Erythroblast (primary cell): Measurements from ENCODE around the gene SLC16A3.

ENCODE experiments used
- GATA1 ChIP-seq: IDR thresholded peaks from 2 replicates; pipeline ENCODE4 v1.6.1; 2011; ENCODE audit warnings: low read depth, mild to moderate bottlenecking, control low read depth, low read length, moderate library complexity
- POLR2A ChIP-seq: IDR thresholded peaks from 2 replicates; pipeline ENCODE4 v1.6.1; 2011; ENCODE audit warnings: mild to moderate bottlenecking, low read length

DNA sequence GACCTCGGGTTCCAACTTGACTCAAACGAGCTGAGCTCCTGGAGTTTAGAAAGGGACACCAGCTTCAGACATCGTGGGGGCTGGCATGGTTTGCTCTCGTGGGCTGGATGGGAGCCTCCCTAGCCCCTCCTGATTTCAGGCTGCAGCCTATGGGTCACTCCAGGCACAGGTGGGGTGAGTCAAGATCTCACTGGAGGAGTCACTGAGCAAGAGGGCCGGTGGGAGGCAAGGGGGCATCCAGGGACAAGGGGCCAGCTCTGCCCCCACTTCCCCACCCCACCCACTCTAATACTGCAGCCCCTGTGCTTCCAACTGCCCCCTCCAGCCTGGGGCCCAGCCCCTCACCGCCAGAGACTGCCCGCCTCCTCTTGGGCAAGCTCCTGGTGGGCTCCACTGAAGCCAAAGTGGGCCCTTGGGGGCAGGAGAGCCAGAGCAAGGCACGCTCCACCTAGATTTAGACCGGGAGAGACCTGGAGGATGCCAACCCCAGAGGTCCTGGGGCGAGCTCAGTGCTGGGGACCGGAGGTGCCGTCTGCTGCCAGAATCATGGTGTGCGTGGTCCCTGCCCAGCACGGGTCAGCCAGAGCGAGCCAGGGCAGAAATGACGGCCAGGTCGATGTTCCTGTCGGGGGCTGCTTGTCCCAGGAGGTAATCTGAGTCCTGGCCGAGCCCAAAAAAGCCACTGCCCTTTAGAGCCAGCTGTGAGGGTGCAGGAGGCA, 6.4 kb downstream of the SLC16A3 start:
- no peak for TF ChIP-seq POLR2A
- no peak for TF ChIP-seq GATA1
